ENCODE data around the gene CACNA1A. TPM values are rescaled to one million over a fixed set of nuclear protein-coding genes. Genes with fewer than 3 reads are reported as not detected.

CACNA1A gene
- polyA plus RNA-seq, 2 of the 4 experiments (the other 2 are of a cell fraction) = 0.27 to 0.71 TPM

GRCh38 chr19:13210339-13210775, 295.9 kb downstream of the CACNA1A start:
- CTCF ChIA-PET = interaction anchor here (0.5 kb wide), 1 partner anchor 33 kb away, joined by 3 read pairs; no protein-coding TSS in a partner anchor
- POLR2A ChIA-PET = no interaction called here
- Histone ChIP-seq H3K4me1 (no peaks in the 10 kb centered on the region), H3K4me2 (no peak overlapping the region), H3K27ac (no peak overlapping the region; a peak in 1 of 6 replicates), H3K9me3 (no peaks in the 10 kb centered on the region), H3K4me3 (no peak overlapping the region)
- TF ChIP-seq ZC3H11A (IDR thresholded peaks at IDR 0.05) (no peak), CHD2 (IDR thresholded peaks at IDR 0.05; ENCODE audit: low read length, partially characterized antibody) (no peak), ZNF302 (CRISPR knock-in tag; IDR thresholded peaks at IDR 0.05) (no peak), E2F6 (IDR thresholded peaks at IDR 0.05; ENCODE audit: borderline replicate concordance, low read depth) (no peak), HOXB13 (CRISPR knock-in tag; IDR thresholded peaks at IDR 0.05; ENCODE audit: low read depth) (no peak), RARB (CRISPR knock-in tag; IDR thresholded peaks at IDR 0.05) (no peak), USF2 (IDR thresholded peaks at IDR 0.05) (no peak), HDAC2 (IDR thresholded peaks at IDR 0.05) (no peak), JUNB (IDR thresholded peaks at IDR 0.05) (no peak), EHMT2 (IDR thresholded peaks at IDR 0.05; ENCODE audit: low read depth) (no peak), BHLHE40 (IDR thresholded peaks at IDR 0.05; ENCODE audit: low read depth, low read length) (no peak), POLR2AphosphoS2 (conservative IDR thresholded peaks at IDR 0.05; ENCODE audit: low read length) (no peak), CTCF (IDR thresholded peaks at IDR 0.05) (no peak), CHD4 (IDR thresholded peaks at IDR 0.05; ENCODE audit: borderline replicate concordance) (no peak), FOSB (CRISPR knock-in tag; IDR thresholded peaks at IDR 0.05) (no peak), ZSCAN20 (CRISPR knock-in tag; IDR thresholded peaks at IDR 0.05) (no peak), RNF2 (IDR thresholded peaks at IDR 0.05; ENCODE audit: borderline replicate concordance, low read depth) (no peak), EHF (CRISPR knock-in tag; IDR thresholded peaks at IDR 0.05) (no peak)
- TF ChIP-seq, protein P1, sequence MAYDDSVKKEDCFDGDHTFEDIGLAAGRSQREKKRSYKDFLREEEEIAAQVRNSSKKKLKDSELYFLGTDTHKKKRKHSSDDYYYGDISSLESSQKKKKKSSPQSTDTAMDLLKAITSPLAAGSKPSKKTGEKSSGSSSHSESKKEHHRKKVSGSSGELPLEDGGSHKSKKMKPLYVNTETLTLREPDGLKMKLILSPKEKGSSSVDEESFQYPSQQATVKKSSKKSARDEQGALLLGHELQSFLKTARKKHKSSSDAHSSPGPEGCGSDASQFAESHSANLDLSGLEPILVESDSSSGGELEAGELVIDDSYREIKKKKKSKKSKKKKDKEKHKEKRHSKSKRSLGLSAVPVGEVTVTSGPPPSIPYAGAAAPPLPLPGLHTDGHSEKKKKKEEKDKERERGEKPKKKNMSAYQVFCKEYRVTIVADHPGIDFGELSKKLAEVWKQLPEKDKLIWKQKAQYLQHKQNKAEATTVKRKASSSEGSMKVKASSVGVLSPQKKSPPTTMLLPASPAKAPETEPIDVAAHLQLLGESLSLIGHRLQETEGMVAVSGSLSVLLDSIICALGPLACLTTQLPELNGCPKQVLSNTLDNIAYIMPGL (CRISPR knock-in tag; IDR thresholded peaks at IDR 0.05; ENCODE audit: borderline replicate concordance) = no peak
- 76% methylated on average over 8 of the region's 13 CpGs for WGBS (ENCODE audit: missing lambda C conversion rate)
- FAIRE-seq = no peak
- ATAC-seq = no peak
- DNase-seq (ENCODE audit: low read depth in 1 of 2, low spot score in 1 of 2) = no peak

DNA sequence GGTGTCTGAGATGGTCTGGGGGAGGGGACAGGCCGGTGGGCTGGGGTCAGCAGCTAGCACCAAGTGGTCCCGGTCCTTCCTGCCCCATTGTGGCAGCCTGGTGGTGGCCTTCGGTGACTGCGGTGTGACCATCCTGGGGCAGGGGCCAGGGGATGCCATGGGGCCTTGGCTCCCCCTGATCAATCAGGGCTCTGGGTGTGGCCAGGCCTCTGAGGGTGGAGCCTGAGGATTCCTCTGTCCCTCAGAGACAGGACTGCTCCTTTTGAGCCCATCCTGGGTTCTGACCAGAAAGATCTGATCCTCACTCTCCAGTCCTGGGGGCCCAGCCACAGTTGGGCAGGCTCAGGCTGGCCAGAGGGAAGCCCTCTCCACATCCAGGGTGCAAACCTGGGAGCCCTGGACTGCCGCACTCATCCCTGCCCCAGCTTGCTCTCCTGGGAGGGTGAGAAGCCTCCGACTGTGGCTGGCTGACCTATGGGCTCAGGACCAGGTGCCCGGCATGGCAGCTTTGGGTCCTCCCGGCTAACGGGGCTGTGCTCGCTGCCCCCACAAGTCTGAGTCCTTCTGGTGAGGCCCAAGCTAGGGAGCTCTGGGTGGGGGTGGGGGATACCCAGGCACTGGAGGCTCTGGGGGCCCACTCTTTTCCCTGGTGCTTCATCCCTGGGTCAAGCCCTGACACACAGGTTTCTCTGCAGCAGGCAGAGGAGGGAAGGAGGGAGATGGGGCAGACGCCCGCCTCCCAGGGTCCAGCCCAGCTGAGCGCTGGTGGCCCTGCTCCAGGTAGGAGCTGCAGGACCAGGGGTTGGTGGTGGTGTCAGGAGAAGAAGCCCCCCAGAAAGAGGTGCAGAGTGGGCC, 296.6 kb downstream of the CACNA1A start:
- POLR2A ChIA-PET = no interaction called here
- H3K4me2 ChIP-seq = no peak overlapping the region
- DNase-seq (ENCODE audit: low read depth in 1 of 2, low spot score in 1 of 2) (no peak), ATAC-seq (peak in 1 of 2 experiments; percentile 54; a peak in 3 of 6 replicates), FAIRE-seq (no peak)
- TF ChIP-seq POLR2A (IDR thresholded peaks at IDR 0.05; ENCODE audit: low read length) = no peak
- TF ChIP-seq POLR2AphosphoS2 (conservative IDR thresholded peaks at IDR 0.05; ENCODE audit: low read length) = no peak
- CTCF ChIA-PET = interaction anchor here (0.5 to 0.6 kb wide), 2 partner anchors 34 to 363 kb away, joined by 3 read pairs; no protein-coding TSS in a partner anchor
- WGBS (ENCODE audit: missing lambda C conversion rate) = 80% methylated on average over 1 of the region's 13 CpGs
- H3K27ac ChIP-seq = peak overlapping the region in 1 of 2 experiments; percentile 42; a peak in 2 of 6 replicates
- no peak overlapping the region for H3K4me3 ChIP-seq
- no peaks in the 10 kb centered on the region for H3K9me3 ChIP-seq
- no peaks in the 10 kb centered on the region for H3K4me1 ChIP-seq
